Measurements from ENCODE around the gene GP2.
"Not testable (repeated sequence)": the region's sequence is repeated elsewhere in the genome, so short reads cannot be mapped to it uniquely, and the experiment has no call there.

GRCh38 chr16:20321051-20321450, 6.3 kb downstream of the GP2 start:
- not testable (repeated sequence) for TF ChIP-seq CTCF, POLR2A (IDR thresholded peaks at IDR 0.05)
